Muscle of leg (tissue), 11 donors: ENCODE measurements around the gene OR2AP1. TPM values are rescaled to one million over a fixed set of nuclear protein-coding genes. Genes with fewer than 3 reads are reported as not detected.

Experiments used
- DNase-seq: peaks from one replicate; pipeline ENCODE4 v3.0.0; 2013
- H3K27ac ChIP-seq: one replicate; pipeline ENCODE4 v1.5.1; 2013; ENCODE audit warnings: mild to moderate bottlenecking, low read length, control low read depth
- H3K27me3 ChIP-seq: one replicate; pipeline ENCODE4 v1.6.1; 2013; ENCODE audit warnings: low read length; ENCODE audit not compliant: control insufficient read depth, insufficient read depth
- H3K36me3 ChIP-seq: one replicate; pipeline ENCODE4 v1.6.1; 2013; ENCODE audit warnings: low read length; ENCODE audit not compliant: control insufficient read depth, insufficient read depth
- H3K4me1 ChIP-seq: one replicate; pipeline ENCODE4 v1.6.1; 2013; ENCODE audit warnings: low read length; ENCODE audit not compliant: control insufficient read depth, insufficient read depth
- H3K4me3 ChIP-seq: one replicate; pipeline ENCODE4 v1.5.1; 2013; ENCODE audit warnings: low read length, control low read depth
- H3K9me3 ChIP-seq: replicated peaks from 2 replicates; pipeline ENCODE4 v1.6.1; 2013; ENCODE audit warnings: low read depth, low read length; ENCODE audit not compliant: control insufficient read depth
- WGBS: methylation state at CpG from one replicate; pipeline ENCODE4 v1.1.5; 2013; ENCODE audit warnings: missing lambda C conversion rate; ENCODE audit not compliant: insufficient coverage; 5-methylcytosine and 5-hydroxymethylcytosine counted together
- polyA plus RNA-seq, 8 donors: library from polyadenylated mRNA; unstranded; fragments of 120-200 nt; gene quantifications; one replicate each; pipeline versions ENCODE4 v1.2.1 to v1.2.3, GENCODE V29; 2013; ENCODE audit warnings: inconsistent platforms in 1 of 8, low replicate concordance in 1 of 8; ENCODE audit not compliant: insufficient read length in 8 of 8, insufficient read depth in 1 of 8
- total RNA-seq: library from RNA; stranded (reverse); fragments of 120-200 nt; gene quantifications from one replicate; pipeline ENCODE4 v1.2.4, GENCODE V29; 2013

OR2AP1 gene
- total and polyA plus RNA-seq, 9 donors: not detected

DNA sequence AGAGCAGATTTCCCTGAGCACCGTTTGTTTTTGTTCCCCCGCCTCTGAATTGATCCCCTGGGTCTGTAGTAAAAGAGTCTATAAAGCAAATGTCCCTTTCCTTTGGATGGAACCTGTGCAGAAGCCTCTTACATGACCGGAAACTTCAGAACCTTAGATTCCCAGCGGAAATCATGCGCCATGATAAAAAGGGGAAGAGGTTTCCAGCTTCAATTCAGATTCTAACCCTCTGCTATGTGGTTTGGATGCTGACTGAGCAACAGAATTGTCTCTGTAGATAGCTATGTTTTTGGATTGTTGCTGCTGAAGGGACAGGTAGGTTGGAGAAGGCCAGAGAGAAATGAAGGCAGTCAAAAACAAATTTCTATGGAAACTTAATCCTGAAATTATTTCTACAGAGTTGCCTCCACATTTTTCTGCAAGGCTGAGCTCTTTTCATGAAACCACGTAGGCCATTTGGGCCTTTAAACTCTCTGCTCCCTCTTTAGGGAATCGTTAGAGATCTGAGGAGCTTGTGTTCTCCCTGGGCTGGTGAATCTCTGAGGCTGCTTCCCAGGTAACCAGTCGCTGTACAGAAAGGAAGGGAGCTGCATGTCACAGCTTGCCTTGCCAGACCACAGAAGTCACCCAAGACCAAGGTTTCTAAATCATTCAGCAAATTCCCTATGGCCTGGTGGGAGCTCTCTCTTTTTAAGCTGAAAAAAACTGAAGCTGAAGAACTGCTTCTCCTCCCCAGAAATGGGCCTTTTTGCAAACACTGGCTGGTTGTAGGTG lies 35.7 kb downstream of the OR2AP1 start:
- peaks cover 2% of the 10 kb centered on the region for H3K27me3 ChIP-seq
- H3K36me3 ChIP-seq: no peaks in the 10 kb centered on the region
- DNase-seq: no peak
- no peak overlapping the region for H3K27ac ChIP-seq
- H3K4me3 ChIP-seq: no peak overlapping the region
- no peaks in the 10 kb centered on the region for H3K4me1 ChIP-seq
- WGBS: 41% methylated on average over 2 of the region's 8 CpGs
- H3K9me3 ChIP-seq: no peaks in the 10 kb centered on the region

DNA sequence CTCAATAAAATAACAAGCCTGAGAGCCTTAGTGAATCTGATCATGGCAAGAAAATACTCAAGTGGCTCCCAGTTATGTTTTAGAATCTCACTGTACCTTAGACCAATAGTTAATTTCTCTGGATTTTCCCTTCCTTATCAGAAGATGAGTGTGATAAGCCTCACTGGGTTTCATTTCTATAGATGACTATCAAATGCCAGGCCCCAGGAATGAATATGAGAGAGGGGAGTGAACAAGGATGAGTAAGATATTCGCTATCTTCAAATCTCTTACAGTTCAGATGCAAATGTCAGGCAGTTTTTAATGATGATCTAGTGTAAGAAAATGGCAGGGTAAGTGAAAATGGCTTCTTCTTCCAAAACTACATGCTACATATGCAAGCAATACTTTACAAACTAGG lies 38.3 kb downstream of the OR2AP1 start:
- no CpG with 5 or more reads among the region's 1 CpG for WGBS
- H3K4me3 ChIP-seq: no peak overlapping the region

DNA sequence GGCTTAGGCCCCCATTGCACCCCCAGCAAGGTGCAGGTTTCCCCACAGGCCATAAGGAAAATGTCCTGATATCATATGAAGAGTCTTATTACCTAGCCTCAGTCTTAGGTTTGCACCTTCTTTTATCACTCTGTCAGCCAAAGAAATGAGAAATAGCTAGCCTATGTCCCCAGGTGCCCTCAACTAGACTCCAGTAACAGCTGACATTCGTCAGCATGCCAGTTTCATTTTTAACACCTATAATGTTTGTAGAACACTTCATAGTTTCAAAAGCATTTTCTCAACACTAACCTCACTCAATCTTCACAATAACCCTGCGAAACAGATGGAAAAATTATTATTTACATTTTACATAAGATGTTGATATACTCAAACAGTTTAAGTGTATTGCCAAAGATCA lies 40.4 kb downstream of the OR2AP1 start:
- no peak for DNase-seq
- Histone ChIP-seq H3K27me3 (peaks cover 2% of the 10 kb centered on the region), H3K4me1 (no peaks in the 10 kb centered on the region), H3K27ac (no peak overlapping the region), H3K4me3 (no peak overlapping the region), H3K36me3 (no peaks in the 10 kb centered on the region), H3K9me3 (peaks cover 17% of the 10 kb centered on the region)
- no CpG with 5 or more reads among the region's 2 CpGs for WGBS

More for the DNA sequence above, 38.3 kb downstream of the OR2AP1 start:
- Histone ChIP-seq H3K4me1 (no peaks in the 10 kb centered on the region), H3K27ac (no peak overlapping the region), H3K27me3 (peaks cover 2% of the 10 kb centered on the region), H3K9me3 (peaks cover 8% of the 10 kb centered on the region), H3K36me3 (no peaks in the 10 kb centered on the region)
- no peak for DNase-seq

DNA sequence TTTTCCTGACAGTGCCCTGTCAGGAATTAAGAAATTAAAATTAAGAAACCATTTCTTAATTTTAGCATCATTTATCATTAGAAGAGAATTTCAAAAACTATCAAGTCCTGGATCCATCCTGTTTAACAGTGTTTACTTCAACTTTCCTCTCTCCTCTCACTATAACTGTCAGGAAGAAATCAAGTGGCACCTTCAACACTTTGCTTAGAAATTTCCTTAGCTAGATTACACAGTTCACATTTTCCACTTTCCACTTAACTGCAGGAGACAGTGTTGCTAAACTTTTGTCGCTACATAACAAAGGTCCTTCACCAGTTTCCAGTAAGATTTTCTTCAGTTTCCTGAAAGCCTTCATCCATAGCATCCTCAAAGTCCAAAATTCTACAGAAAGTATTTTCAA lies 42.5 kb downstream of the OR2AP1 start:
- Histone ChIP-seq H3K36me3 (no peaks in the 10 kb centered on the region), H3K9me3 (peaks cover 17% of the 10 kb centered on the region), H3K4me3 (no peak overlapping the region), H3K27me3 (no peaks in the 10 kb centered on the region), H3K4me1 (no peaks in the 10 kb centered on the region), H3K27ac (no peak overlapping the region)
- whole genome bisulfite sequencing: 80% methylated on average over 1 of the region's 1 CpG
- no peak for DNase-seq

DNA sequence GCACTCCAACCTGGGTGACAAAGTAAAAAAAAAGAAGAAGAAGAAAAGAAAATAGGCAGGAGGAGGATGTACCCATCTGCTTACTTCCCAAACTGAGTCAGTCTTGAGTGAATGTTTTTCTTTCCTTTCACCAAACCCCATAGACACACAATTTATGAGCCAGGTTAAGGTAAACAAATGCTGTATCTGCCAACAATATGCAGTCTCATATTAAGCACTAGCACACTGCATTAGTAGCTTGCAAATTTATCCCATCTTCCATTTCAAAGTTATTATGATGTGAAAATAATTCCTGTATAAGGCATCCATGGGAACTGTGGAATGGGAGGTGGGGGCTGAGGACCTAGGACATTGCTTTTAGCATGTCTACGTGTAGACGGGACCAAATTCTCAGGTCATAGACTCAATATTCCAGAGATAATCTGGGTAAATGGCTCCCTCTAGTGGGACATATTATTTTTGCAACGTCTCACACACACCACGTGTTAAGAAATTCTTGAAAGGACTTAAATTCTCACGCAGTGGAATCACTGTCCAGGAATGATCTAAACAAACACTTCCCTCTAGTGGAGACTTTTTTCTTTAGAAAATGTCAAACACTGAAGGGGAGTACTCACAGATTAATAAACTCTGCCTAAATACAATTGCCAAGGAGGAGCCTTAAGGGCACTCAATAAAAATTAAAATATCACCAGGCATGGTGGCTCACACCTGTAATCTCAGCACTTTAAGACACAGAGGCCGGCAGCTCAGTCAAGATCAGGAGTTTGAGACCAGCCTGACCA lies 47.3 kb downstream of the OR2AP1 start:
- WGBS: no CpG with 5 or more reads among the region's 6 CpGs
- Histone ChIP-seq H3K9me3 (peaks cover 15% of the 10 kb centered on the region), H3K4me1 (no peaks in the 10 kb centered on the region), H3K27ac (no peak overlapping the region), H3K27me3 (no peaks in the 10 kb centered on the region), H3K4me3 (no peak overlapping the region), H3K36me3 (no peaks in the 10 kb centered on the region)
- peak; percentile 95 for DNase-seq

DNA sequence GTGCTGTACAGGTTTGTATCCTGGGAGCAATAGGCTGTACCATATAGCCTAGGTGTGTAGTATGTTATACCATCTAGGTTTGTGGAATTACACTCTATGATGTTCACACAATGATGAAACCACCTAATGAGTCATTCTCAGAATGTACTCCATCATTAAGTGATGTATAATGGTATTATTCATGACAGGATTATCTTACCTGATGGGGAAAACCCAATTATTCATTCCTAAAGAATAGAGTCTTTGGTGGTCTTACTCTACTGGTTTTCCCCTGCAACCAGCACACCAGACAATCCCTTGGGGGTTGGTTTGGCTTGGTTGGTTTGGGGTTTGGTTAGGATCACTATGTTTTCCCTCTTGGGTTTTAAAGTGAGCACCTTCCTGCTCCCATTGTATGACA lies 51.8 kb downstream of the OR2AP1 start:
- no peak overlapping the region for H3K4me3 ChIP-seq

More for the DNA sequence above, 51.8 kb downstream of the OR2AP1 start:
- Histone ChIP-seq H3K27ac (no peak overlapping the region), H3K36me3 (no peaks in the 10 kb centered on the region), H3K4me1 (no peaks in the 10 kb centered on the region), H3K9me3 (no peaks in the 10 kb centered on the region), H3K27me3 (no peaks in the 10 kb centered on the region)
- no peak for DNase-seq

Other genes starting within 250 kb of the OR2AP1 start
- not detected for gene OR6C3, start 241.7 kb upstream of the OR2AP1 start, total RNA-seq
- gene OR6C3, start 241.7 kb upstream of the OR2AP1 start, polyA plus RNA-seq: not detected
- gene OR6C75, start 209.5 kb upstream of the OR2AP1 start, total RNA-seq: not detected
- under 1 TPM in 1 of 8 donors, not detected in 7; 0.06 TPM for gene OR6C75, start 209.5 kb upstream of the OR2AP1 start, polyA plus RNA-seq
- not detected for gene OR6C65, start 171.9 kb upstream of the OR2AP1 start, total RNA-seq
- not detected for gene OR6C65, start 171.9 kb upstream of the OR2AP1 start, polyA plus RNA-seq
- gene OR6C76, start 146.2 kb upstream of the OR2AP1 start, total RNA-seq: not detected
- gene OR6C76, start 146.2 kb upstream of the OR2AP1 start, polyA plus RNA-seq: not detected
- not detected for gene OR6C2, start 128.4 kb upstream of the OR2AP1 start, total RNA-seq
- gene OR6C2, start 128.4 kb upstream of the OR2AP1 start, polyA plus RNA-seq: not detected
- gene OR6C70, start 102.3 kb upstream of the OR2AP1 start, total RNA-seq: not detected
- gene OR6C70, start 102.3 kb upstream of the OR2AP1 start, polyA plus RNA-seq: not detected
- gene OR6C68, start 80.1 kb upstream of the OR2AP1 start, total RNA-seq: not detected
- gene OR6C68, start 80.1 kb upstream of the OR2AP1 start, polyA plus RNA-seq: not detected
- not detected for gene OR6C4, start 22.9 kb upstream of the OR2AP1 start, total RNA-seq
- gene OR6C4, start 22.9 kb upstream of the OR2AP1 start, polyA plus RNA-seq: under 1 TPM in 1 of 8 donors, not detected in 7; 0.12 TPM
- gene OR10P1, start 64.4 kb downstream of the OR2AP1 start, total RNA-seq: not detected
- gene OR10P1, start 64.4 kb downstream of the OR2AP1 start, polyA plus RNA-seq: under 1 TPM in 1 of 8 donors, not detected in 7; 0.34 TPM
- gene ITGA7, start 135.4 kb downstream of the OR2AP1 start, total RNA-seq: 255 TPM
- gene ITGA7, start 135.4 kb downstream of the OR2AP1 start, polyA plus RNA-seq: 100 to 1,000 TPM; 195 to 461 (median 377) TPM
- 135 TPM for gene BLOC1S1, start 143.6 kb downstream of the OR2AP1 start, total RNA-seq
- gene BLOC1S1, start 143.6 kb downstream of the OR2AP1 start, polyA plus RNA-seq: 100 to 1,000 TPM in 7 of 8 donors, 10 to 100 TPM in 1; 97.2 to 133 (median 115) TPM
- 22.0 TPM for gene RDH5, start 147.9 kb downstream of the OR2AP1 start, total RNA-seq
- 10 to 100 TPM in 6 of 8 donors, 1 to 10 TPM in 2; 8.6 to 45.9 (median 17.9) TPM for gene RDH5, start 147.9 kb downstream of the OR2AP1 start, polyA plus RNA-seq
- gene CD63, start 156.5 kb downstream of the OR2AP1 start, total RNA-seq: 905 TPM
- 100 to 1,000 TPM; 751 to 916 (median 844) TPM for gene CD63, start 156.5 kb downstream of the OR2AP1 start, polyA plus RNA-seq
- 4.5 TPM for gene GDF11, start 170.7 kb downstream of the OR2AP1 start, total RNA-seq
- 10 to 100 TPM in 6 of 8 donors, 1 to 10 TPM in 2; 8.3 to 12.4 (median 10.7) TPM for gene GDF11, start 170.7 kb downstream of the OR2AP1 start, polyA plus RNA-seq
- gene SARNP, start 245.3 kb downstream of the OR2AP1 start, total RNA-seq: 81.6 TPM
- gene SARNP, start 245.3 kb downstream of the OR2AP1 start, polyA plus RNA-seq: 100 to 1,000 TPM in 1 of 8 donors, 10 to 100 TPM in 7; 66.6 to 104 (median 81.0) TPM
- 17.0 TPM for gene ORMDL2, start 245.6 kb downstream of the OR2AP1 start, total RNA-seq
- 10 to 100 TPM; 13.5 to 19.3 (median 17.4) TPM for gene ORMDL2, start 245.6 kb downstream of the OR2AP1 start, polyA plus RNA-seq